Peyer's patch (tissue), 4 donors: ENCODE data around the gene NIN.

Source experiments
- CTCF ChIP-seq, 6 experiments: fragments of 450-650 bp in 4 of 6; fragments of 200-600 bp in 2 of 6; sonication (generic) in 1 of 6; IDR thresholded peaks; one replicate each; pipeline ENCODE4 v1.5.1; 2017 to 2019; ENCODE audit warnings: antibody characterized with exemption in 6 of 6, mild to moderate bottlenecking in 3 of 6, moderate library complexity in 1 of 6
- POLR2A ChIP-seq, 2 donors: fragments of 450-650 bp; IDR thresholded peaks; one replicate each; pipeline ENCODE4 v1.5.1; 2017; ENCODE audit warnings: antibody characterized with exemption in 2 of 2, mild to moderate bottlenecking in 2 of 2, moderate library complexity in 2 of 2

DNA sequence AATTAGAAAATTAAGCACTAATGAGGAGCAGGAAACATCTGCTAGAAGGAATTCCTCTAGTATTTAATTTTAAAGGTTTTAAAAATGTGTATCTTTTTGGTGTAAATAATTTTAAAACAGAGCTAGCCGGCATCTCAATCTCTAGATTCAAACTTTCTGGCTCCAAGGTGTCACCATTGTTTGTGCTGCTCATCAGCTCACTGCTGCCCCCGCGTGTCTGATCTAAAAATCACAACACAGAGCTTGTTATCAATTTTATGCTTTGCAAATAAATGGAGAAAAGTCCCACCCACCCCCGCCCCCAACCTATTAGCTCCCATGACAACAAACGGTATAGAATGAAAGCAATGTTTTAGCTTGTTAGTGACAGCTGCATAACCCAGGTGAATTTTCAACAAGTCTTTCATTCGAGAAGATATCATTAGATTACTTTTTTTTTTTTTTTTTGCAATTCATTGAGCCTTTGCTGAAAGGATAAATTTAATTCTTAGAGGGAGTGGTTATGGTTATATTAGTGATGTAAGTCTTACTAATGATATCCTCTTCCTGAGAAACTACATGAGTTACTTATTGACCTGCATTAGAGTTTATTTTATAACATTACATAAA, 29.6 kb upstream of the NIN start:
- TF ChIP-seq CTCF (IDR thresholded peaks at IDR 0.05) (peak; percentile 61 to 82 (median 68)), POLR2A (IDR thresholded peaks at IDR 0.05) (no peak)
